Breast epithelium (tissue), 4 donors: Measurements from ENCODE around the gene VGLL1. TPM values are rescaled to one million over a fixed set of nuclear protein-coding genes. Genes with fewer than 3 reads are reported as not detected.
A peak's percentile ranks its signal among the peaks of the same experiment; 100 is the strongest.

Source experiments
- DNase-seq, 2 donors: peaks; one replicate each; pipeline ENCODE4 v3.0.0-alpha.2; 2019; ENCODE audit warnings: low spot score in 2 of 2
- H3K27ac ChIP-seq, 2 donors: fragments of 200-600 bp; sonication (generic) in 1 of 2; one replicate each; pipeline ENCODE4 v1.5.1; 2016 to 2019; ENCODE audit warnings: mild to moderate bottlenecking in 1 of 2
- H3K27me3 ChIP-seq, 2 donors: fragments of 200-600 bp; sonication (generic) in 1 of 2; one replicate each; pipeline versions ENCODE4 v1.5.1 to v1.6.0; 2017 to 2019; ENCODE audit warnings: control low read depth in 1 of 2, mild to moderate bottlenecking in 1 of 2
- H3K36me3 ChIP-seq: fragments of 200-600 bp; one replicate; pipeline ENCODE4 v1.5.1; 2019
- H3K4me1 ChIP-seq, 2 donors: fragments of 200-600 bp; sonication (generic); one replicate each; pipeline ENCODE4 v1.5.1; 2016 to 2019; ENCODE audit warnings: control low read depth in 1 of 2
- H3K4me3 ChIP-seq, 3 donors: fragments of 200-600 bp; sonication (generic); 1 replicate in 2 of 3; 2 replicates in 1 of 3; pipeline ENCODE4 v1.5.1; 2016 to 2019; ENCODE audit warnings: mild to moderate bottlenecking in 3 of 3, moderate library complexity in 2 of 3
- H3K9me3 ChIP-seq, 2 donors: fragments of 200-600 bp; sonication (generic) in 1 of 2; one replicate each; pipeline ENCODE4 v1.5.1; 2016 to 2019; ENCODE audit warnings: control low read depth in 1 of 2
- POLR2A ChIP-seq: fragments of 450-650 bp; IDR thresholded peaks from one replicate; pipeline ENCODE4 v1.6.1; 2016; ENCODE audit warnings: antibody characterized with exemption, mild to moderate bottlenecking, moderate library complexity
- POLR2AphosphoS5 ChIP-seq, 3 donors: sonication (generic); formaldehyde crosslinking; IDR thresholded peaks; one replicate each; pipeline ENCODE4 v1.6.1; 2017; ENCODE audit warnings: antibody characterized with exemption in 3 of 3
- intact Hi-C: fragments of 100-400 bp; cut with DNase I; formaldehyde crosslinking; loops from one replicate; pipeline ENCODE4 v1.15.1; 2023; ENCODE audit warnings: low total_unique reads
- total RNA-seq, 3 donors: library from RNA; depleted of rRNA; stranded (reverse); fragments of >200 nt; gene quantifications; one replicate each; pipeline ENCODE4 v1.1.0, GENCODE V29; 2016
- TF ChIP-seq, protein P1 (sequence below), 3 donors: fragments of 450-650 bp; IDR thresholded peaks; one replicate each; pipeline ENCODE4 v1.5.1; 2016 to 2017; ENCODE audit warnings: antibody characterized with exemption in 3 of 3, mild to moderate bottlenecking in 3 of 3, moderate library complexity in 3 of 3

VGLL1 gene
- total RNA-seq, 3 donors from 2014 or later, result 2.5 to 3.9 TPM; not detected in 1

DNA sequence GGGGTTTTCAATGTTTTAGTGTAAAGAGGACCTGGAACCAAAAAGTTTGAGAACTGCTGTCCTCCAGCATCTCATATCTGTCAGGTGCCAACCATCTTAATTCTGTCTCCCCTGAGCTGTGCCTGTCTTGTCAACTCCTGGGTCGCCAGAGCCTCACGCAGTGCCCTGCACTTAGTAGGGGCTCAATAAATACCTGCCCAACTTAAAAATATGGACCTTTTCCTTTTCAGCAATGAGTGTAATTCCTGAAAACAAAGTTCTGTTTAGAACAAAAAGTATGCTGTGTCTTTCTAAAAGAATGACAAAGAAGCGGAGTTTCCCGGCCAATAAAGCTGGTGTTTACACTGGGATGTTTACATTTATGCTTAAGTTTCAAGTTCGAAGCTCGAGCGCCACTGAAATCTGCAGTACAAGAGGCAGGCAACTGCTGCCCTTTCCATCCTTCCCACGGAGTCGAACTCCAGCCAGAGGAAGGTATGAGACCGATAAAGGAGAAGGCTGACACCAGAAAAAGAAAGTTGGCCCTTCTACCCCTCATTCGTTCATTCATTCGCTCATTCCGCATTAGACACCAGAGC, 35.7 kb upstream of the VGLL1 start:
- DNase-seq, result no peak
- intact Hi-C loops, result no loop called here
- TF ChIP-seq POLR2AphosphoS5 (IDR thresholded peaks at IDR 0.05) (no peak), POLR2A (no peak)
- TF ChIP-seq, protein P1, sequence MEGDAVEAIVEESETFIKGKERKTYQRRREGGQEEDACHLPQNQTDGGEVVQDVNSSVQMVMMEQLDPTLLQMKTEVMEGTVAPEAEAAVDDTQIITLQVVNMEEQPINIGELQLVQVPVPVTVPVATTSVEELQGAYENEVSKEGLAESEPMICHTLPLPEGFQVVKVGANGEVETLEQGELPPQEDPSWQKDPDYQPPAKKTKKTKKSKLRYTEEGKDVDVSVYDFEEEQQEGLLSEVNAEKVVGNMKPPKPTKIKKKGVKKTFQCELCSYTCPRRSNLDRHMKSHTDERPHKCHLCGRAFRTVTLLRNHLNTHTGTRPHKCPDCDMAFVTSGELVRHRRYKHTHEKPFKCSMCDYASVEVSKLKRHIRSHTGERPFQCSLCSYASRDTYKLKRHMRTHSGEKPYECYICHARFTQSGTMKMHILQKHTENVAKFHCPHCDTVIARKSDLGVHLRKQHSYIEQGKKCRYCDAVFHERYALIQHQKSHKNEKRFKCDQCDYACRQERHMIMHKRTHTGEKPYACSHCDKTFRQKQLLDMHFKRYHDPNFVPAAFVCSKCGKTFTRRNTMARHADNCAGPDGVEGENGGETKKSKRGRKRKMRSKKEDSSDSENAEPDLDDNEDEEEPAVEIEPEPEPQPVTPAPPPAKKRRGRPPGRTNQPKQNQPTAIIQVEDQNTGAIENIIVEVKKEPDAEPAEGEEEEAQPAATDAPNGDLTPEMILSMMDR (IDR thresholded peaks at IDR 0.05), result no peak
- peak overlapping the region; percentile 57 to 73 (median 60) for H3K4me3 ChIP-seq
- H3K9me3 ChIP-seq, result no peaks in the 10 kb centered on the region
- no peaks in the 10 kb centered on the region for H3K4me1 ChIP-seq
- H3K36me3 ChIP-seq, result no peaks in the 10 kb centered on the region
- H3K27me3 ChIP-seq, result peaks cover 0 to 29% of the 10 kb centered on the region in 2 donors
- peak overlapping the region; percentile 95 to 98 for H3K27ac ChIP-seq

DNA sequence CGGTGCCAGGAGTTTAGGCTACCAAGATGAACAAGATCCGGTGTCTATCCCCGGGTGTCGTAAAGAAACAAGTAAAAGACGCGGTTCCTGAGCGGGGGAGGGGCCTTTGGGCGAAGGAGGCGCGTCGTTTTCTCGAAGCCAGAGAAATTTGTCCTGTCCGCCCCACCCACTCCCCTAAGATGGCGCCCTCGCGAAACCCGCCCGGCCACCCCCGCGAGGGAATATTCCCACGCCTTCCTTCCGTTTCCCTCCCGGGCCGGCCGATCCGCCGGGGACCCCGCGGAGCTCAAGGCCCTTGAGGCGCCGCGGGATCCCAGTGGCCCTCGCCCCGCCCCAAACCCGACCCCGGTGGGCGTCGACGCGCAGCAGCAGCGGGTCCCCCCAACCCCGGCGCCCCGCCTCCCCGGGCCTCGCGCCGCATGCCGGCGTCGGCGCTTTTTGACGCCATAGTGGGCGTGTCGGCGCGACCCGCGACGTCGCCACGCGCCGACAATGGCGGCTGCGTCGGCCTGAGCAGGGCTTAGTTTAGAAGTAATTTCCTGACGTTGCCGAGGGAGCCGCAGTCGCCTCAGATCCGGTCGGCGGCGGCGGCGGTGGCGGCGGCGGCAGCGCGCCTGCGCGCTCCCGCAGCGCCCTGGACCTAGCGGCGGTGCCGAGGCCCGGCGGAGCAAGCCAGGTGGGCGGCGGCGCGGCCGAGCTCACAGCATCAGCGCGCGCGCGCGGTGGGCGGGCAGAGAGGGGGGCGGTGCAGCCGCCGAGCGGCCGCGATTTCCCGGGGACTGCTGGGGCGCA, 35.1 kb upstream of the VGLL1 start:
- peak; percentile 76 to 81 for DNase-seq
- no peaks in the 10 kb centered on the region for H3K36me3 ChIP-seq
- intact Hi-C loops, result no loop called here
- peak in 1 of 3 donors; percentile 29 for TF ChIP-seq POLR2AphosphoS5 (IDR thresholded peaks at IDR 0.05)
- TF ChIP-seq, protein P1 (IDR thresholded peaks at IDR 0.05), result no peak
- TF ChIP-seq POLR2A, result no peak
- peaks cover 0 to 23% of the 10 kb centered on the region in 2 donors for H3K27me3 ChIP-seq
- H3K27ac ChIP-seq, result peak overlapping the region; percentile 95 to 98
- H3K4me1 ChIP-seq, result no peaks in the 10 kb centered on the region
- peak overlapping the region; percentile 57 to 73 (median 60) for H3K4me3 ChIP-seq
- H3K9me3 ChIP-seq, result no peaks in the 10 kb centered on the region

DNA sequence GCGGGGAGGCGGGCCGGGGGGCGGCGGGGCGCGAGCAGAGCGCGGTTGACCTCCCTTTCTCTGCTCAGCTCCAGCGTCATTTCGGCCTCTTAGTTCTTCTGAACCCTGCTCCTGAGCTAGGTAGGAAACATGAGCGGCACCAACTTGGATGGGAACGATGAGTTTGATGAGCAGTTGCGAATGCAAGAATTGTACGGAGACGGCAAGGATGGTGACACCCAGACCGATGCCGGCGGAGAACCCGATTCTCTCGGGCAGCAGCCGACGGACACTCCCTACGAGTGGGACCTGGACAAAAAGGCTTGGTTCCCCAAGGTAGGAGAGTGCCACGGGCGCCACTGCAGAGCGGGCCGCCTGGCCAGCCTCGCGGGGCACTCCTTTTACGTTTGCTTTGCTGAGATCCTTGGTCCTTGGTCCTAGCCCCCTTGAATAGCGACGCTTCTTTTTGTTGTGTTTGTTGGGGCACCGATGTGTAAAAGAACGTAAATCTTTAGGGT, 34.4 kb upstream of the VGLL1 start, which contains the start of gene HTATSF1:
HTATSF1 (plus strand) TSS at position 37 of the 497 bp plus-strand sequence; CDS start at position 130, 93 bp downstream.
- TF ChIP-seq POLR2AphosphoS5 (IDR thresholded peaks at IDR 0.05) (no peak), POLR2A (no peak)
- TF ChIP-seq, protein P1 (IDR thresholded peaks at IDR 0.05), result no peak
- H3K27ac ChIP-seq, result peak within 1 kb of the TSS; percentile 95 to 98
- peak within 1 kb of the TSS; percentile 57 to 73 (median 60) for H3K4me3 ChIP-seq
- H3K4me1 ChIP-seq, result no peaks in the 10 kb centered on the region
- DNase-seq, result no peak
- H3K9me3 ChIP-seq, result no peaks in the 10 kb centered on the region
- H3K36me3 ChIP-seq, result no peaks in the 10 kb centered on the region
- H3K27me3 ChIP-seq, result peaks cover 0 to 17% of the 10 kb centered on the region in 2 donors
- intact Hi-C loops, result no loop called here

DNA sequence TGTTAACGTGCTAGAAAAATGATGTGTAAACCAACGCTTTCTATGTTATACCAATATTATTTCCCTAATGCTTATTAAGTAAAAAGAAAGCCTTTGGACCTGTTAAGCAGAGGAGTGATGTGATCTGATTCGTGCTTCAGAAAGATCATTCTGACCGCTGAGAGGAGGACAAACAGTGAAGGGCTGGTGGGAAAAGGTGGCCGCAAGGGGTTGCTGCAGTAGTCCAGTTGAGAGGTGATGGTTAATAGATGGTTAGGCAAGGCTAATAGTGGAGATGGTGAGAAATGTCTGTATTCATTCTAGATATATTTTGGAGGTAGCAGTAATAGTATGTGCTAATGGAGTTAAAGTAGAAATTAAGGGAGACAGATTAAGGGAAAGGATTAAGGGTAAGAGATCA, 12.9 kb upstream of the VGLL1 start:
- intact Hi-C loops, result no loop called here
- no peak for DNase-seq
- Histone ChIP-seq H3K36me3 (no peaks in the 10 kb centered on the region), H3K27me3 (peaks cover 0 to 23% of the 10 kb centered on the region in 2 donors), H3K4me3 (no peak overlapping the region), H3K4me1 (no peaks in the 10 kb centered on the region), H3K27ac (no peak overlapping the region), H3K9me3 (no peaks in the 10 kb centered on the region)
- no peak for TF ChIP-seq POLR2A
- TF ChIP-seq, protein P1 (IDR thresholded peaks at IDR 0.05), result no peak
- no peak for TF ChIP-seq POLR2AphosphoS5 (IDR thresholded peaks at IDR 0.05)

DNA sequence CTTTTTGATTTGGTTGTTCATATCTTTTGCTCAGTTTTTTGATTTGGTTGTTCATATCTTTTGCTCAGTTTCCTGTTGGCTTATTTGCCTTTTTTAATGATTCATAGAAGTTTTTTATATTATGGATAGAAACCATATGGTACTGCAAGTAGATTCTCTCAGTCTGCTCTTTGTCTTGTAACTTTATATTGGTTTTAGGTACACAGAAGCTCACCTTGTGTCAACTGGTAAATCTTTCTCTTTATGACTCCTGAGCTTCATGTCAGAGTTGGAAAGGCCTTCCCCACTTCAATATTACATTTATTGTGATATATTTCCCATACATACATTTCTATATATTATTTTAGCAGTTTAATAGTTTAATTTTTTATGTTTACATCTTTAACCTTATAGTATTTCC, 8.2 kb upstream of the VGLL1 start:
- H3K9me3 ChIP-seq, result no peaks in the 10 kb centered on the region
- DNase-seq, result no peak
- H3K36me3 ChIP-seq, result no peaks in the 10 kb centered on the region
- peaks cover 0 to 8% of the 10 kb centered on the region in 2 donors for H3K27me3 ChIP-seq
- H3K27ac ChIP-seq, result no peak overlapping the region
- intact Hi-C loops, result no loop called here
- no peaks in the 10 kb centered on the region for H3K4me1 ChIP-seq
- TF ChIP-seq POLR2AphosphoS5 (IDR thresholded peaks at IDR 0.05) (no peak), POLR2A (no peak)
- TF ChIP-seq, protein P1 (IDR thresholded peaks at IDR 0.05), result no peak
- no peak overlapping the region for H3K4me3 ChIP-seq
